Lower lobe of right lung (tissue), 2 donors: ENCODE measurements around the gene ADH7. TPM values are rescaled to one million over a fixed set of nuclear protein-coding genes. Genes with fewer than 3 reads are reported as not detected.
A peak's percentile ranks its signal among the peaks of the same experiment; 100 is the strongest.
"Not testable (repeated sequence)": the region's sequence is repeated elsewhere in the genome, so short reads cannot be mapped to it uniquely, and the experiment has no call there.

ENCODE experiments used
- ATAC-seq, 2 donors: fragments of 200-7000 bp; cut with Tn5 transposase; one replicate each; pipeline ENCODE4 v1.9.1; 2020 to 2022; ENCODE audit warnings: mild to moderate bottlenecking in 2 of 2, moderate library complexity in 2 of 2
- DNase-seq: peaks from one replicate; pipeline ENCODE4 v3.0.0-alpha.2; 2020
- H3K27ac ChIP-seq: fragments of 200-600 bp; one replicate; pipeline ENCODE4 v1.8.0; 2022
- H3K27me3 ChIP-seq: fragments of 200-600 bp; one replicate; pipeline ENCODE4 v1.8.0; 2022; ENCODE audit warnings: low read depth
- H3K36me3 ChIP-seq: fragments of 200-600 bp; one replicate; pipeline ENCODE4 v1.8.0; 2022; ENCODE audit warnings: mild to moderate bottlenecking
- H3K4me1 ChIP-seq: fragments of 200-600 bp; one replicate; pipeline ENCODE4 v1.8.0; 2022
- H3K4me3 ChIP-seq: fragments of 200-600 bp; one replicate; pipeline ENCODE4 v1.8.0; 2022; ENCODE audit warnings: mild to moderate bottlenecking
- H3K9me3 ChIP-seq: fragments of 200-600 bp; one replicate; pipeline ENCODE4 v1.8.0; 2022
- intact Hi-C: fragments of 100-400 bp; cut with DNase I; formaldehyde crosslinking; loops from one replicate; pipeline ENCODE4 v1.11.0; 2022
- total RNA-seq: library from RNA; stranded (reverse); fragmentation: NEBNext Ultra II Directional; extraction: Animal tissue kit (Norgen Biotek cat#: 25700); gene quantifications from one replicate; pipeline ENCODE4 v1.2.1, GENCODE V29; 2021
- TF ChIP-seq, protein P1 (sequence below): fragments of 200-600 bp; IDR thresholded peaks from one replicate; pipeline ENCODE4 v1.8.0; 2022; ENCODE audit warnings: antibody characterized with exemption, mild to moderate bottlenecking
- donor health status: DM: no; HTN: yes; CAD: no; lungs with severe emphysema.

ADH7 gene
- total RNA-seq, 1 donor from 2014 or later: 0.47 TPM

DNA sequence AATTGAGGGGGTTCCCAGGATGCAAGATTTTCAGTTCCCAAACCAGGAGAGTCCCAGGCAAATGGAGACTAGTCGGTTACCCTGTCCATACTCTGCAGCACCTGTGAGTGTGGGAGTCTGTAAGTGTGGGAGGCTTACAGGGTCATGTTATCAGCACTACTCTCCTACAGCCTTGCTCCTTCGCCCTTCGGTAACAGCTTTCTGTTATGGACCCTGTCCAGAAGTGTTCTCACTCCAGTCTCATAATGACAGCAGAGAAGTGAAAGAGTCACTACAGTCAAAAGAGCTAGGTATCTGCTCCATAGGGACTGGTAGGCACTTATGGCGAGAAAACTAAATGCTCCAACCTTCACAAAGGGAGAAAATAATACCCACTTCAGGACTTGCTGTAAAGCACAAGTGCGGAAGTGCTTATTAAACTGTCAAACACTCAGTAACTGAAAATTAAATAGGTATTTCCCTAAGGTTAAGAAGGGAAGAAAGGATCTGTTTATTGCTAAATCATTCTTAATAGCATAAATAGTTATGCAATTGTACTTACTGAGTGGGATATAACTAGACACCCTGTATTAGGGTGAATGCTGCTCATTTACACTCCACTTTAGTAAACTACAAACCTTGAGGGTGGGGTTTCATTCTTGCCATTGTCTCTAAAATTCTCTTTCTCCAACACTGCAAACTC, 2.7 kb upstream of the ADH7 start:
- intact Hi-C loops: no loop called here
- no peak overlapping the region for H3K4me3 ChIP-seq
- no peaks in the 10 kb centered on the region for H3K36me3 ChIP-seq
- no peaks in the 10 kb centered on the region for H3K4me1 ChIP-seq
- peak overlapping the region; percentile 25 for H3K27ac ChIP-seq
- no peaks in the 10 kb centered on the region for H3K27me3 ChIP-seq
- H3K9me3 ChIP-seq: no peaks in the 10 kb centered on the region
- DNase-seq (no peak), ATAC-seq (peak; percentile 71)
- TF ChIP-seq, protein P1, sequence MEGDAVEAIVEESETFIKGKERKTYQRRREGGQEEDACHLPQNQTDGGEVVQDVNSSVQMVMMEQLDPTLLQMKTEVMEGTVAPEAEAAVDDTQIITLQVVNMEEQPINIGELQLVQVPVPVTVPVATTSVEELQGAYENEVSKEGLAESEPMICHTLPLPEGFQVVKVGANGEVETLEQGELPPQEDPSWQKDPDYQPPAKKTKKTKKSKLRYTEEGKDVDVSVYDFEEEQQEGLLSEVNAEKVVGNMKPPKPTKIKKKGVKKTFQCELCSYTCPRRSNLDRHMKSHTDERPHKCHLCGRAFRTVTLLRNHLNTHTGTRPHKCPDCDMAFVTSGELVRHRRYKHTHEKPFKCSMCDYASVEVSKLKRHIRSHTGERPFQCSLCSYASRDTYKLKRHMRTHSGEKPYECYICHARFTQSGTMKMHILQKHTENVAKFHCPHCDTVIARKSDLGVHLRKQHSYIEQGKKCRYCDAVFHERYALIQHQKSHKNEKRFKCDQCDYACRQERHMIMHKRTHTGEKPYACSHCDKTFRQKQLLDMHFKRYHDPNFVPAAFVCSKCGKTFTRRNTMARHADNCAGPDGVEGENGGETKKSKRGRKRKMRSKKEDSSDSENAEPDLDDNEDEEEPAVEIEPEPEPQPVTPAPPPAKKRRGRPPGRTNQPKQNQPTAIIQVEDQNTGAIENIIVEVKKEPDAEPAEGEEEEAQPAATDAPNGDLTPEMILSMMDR: no peak

DNA sequence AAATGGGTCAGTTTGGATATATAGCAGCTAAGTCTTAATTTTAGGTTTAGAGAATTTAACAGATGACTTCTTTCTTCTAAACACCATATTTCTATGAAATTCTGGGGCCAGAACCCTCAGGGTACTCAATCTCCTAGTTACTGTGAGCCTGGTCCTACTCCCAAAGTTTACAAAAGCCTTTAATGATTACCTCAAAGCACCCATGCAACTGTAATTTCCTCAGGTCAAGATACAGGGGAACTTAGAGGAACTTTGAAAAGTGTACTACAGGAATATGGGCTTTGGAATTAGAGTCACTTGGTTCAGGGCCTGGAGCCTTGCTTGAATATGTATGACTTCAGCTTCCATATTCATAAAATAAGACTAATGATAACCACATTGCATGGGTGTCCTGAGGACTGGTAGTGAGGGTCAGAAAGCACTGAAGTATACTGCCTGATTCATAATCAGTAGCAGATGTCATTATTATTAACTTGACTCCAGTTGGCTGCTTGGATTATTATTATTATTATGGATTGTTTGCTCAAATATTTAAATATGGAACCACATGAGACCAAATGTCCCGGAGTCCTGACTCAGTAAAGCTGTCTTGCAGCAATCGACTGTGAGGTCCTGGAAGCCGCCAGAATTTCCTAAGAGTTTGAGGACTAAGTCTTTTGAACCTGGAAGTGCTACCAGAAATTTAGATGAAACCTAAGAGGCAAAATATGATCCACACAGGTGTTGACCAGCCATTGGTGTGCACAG, 2.0 kb upstream of the ADH7 start:
- Histone ChIP-seq H3K36me3 (no peaks in the 10 kb centered on the region), H3K9me3 (no peaks in the 10 kb centered on the region), H3K27ac (peak overlapping the region; percentile 25), H3K4me3 (no peak overlapping the region), H3K27me3 (no peaks in the 10 kb centered on the region), H3K4me1 (no peaks in the 10 kb centered on the region)
- DNase-seq (no peak), ATAC-seq (peak; percentile 11 to 51)
- intact Hi-C loops: no loop called here
- TF ChIP-seq, protein P1: no peak

DNA sequence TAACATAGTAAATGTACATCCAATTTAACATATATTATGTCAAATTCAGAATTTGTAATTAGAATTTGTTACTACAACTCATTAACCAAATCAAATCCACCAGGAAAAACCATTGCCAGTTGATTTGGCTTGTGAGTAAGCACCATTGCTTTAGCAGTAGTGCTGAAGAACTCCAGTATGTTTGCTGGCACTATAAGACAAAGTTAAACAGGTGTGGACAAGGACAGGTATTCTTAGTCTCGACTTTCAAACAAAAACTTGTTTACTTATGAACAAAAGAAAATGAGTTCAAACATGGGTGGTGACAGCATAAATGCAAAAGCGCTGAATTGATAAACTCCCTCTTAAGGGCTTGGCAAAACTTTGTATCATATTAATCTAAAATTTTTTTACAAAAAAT, 1.3 kb upstream of the ADH7 start:
- H3K4me3 ChIP-seq: no peak overlapping the region
- TF ChIP-seq, protein P1: no peak
- H3K27ac ChIP-seq: no peak overlapping the region
- H3K4me1 ChIP-seq: no peaks in the 10 kb centered on the region
- H3K9me3 ChIP-seq: no peaks in the 10 kb centered on the region
- H3K36me3 ChIP-seq: no peaks in the 10 kb centered on the region
- DNase-seq (no peak), ATAC-seq (peak in 1 of 2 donors; percentile 40)
- intact Hi-C loops: no loop called here
- H3K27me3 ChIP-seq: no peaks in the 10 kb centered on the region

DNA sequence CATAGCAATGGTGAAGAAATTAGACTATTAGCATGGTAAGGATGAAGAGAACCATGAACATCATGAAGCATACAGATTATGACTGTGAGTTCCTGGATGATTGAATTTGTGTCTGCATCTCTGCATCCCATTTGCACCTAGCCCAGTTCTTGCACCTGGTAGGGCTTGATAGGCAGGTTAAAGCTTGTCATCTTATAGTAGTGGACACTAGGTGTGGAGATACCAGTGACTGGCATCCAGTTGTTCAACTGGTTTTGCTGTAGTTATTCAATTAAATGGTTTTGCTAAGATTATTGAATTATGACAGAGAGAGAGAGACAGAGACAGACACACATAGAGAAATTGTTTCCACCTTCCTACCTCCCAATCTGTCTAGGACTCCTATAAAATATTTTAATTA, 5.0 kb downstream of the ADH7 start:
- H3K27me3 ChIP-seq: no peaks in the 10 kb centered on the region
- H3K27ac ChIP-seq: no peak overlapping the region
- H3K4me3 ChIP-seq: no peak overlapping the region
- DNase-seq: no peak
- no peak for ATAC-seq
- TF ChIP-seq, protein P1: no peak
- no peaks in the 10 kb centered on the region for H3K9me3 ChIP-seq
- no peaks in the 10 kb centered on the region for H3K4me1 ChIP-seq
- H3K36me3 ChIP-seq: no peaks in the 10 kb centered on the region
- intact Hi-C loops: no loop called here

DNA sequence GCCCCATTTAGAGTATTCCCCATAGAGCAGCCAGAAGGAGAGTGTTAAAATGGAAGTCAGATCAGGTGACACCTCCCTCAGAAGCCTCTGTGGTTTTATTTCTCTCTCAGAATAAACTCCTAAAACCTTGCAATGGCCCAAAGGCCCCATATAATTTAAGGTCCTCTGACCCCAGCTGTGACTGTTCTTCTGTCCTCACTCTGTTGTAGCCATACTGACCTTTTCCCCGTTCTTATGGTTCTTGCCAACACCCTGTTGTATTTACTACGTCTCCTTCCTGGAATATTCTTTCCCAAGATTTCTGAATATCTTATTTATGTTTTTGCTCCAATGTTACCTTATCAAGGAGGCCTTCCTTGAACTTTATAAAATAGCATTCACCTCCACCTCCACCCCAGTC, 18.0 kb downstream of the ADH7 start:
- no peaks in the 10 kb centered on the region for H3K4me1 ChIP-seq
- H3K4me3 ChIP-seq: no peak overlapping the region
- no peak for ATAC-seq
- TF ChIP-seq, protein P1: no peak
- no peaks in the 10 kb centered on the region for H3K27me3 ChIP-seq
- H3K9me3 ChIP-seq: no peaks in the 10 kb centered on the region
- no peak for DNase-seq
- no peaks in the 10 kb centered on the region for H3K36me3 ChIP-seq
- no peak overlapping the region for H3K27ac ChIP-seq
- intact Hi-C loops: no loop called here

DNA sequence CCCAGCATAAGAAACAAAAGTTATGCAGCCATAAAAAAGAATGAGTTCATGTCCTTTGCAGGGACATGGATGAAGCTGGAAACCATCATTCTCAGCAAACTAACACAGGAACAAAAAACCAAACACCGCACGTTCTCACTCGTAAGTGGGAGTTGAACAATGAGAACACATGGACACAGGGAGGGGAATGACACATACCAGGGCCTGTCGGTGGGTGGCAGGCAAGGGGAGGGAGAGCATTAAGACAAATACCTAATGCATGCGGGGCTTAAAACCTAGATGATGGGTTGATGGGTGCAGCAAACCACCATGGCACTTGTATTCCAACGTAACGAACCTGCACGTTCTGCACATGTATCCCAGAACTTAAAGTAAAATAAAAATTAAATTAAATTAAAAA, 19.4 kb downstream of the ADH7 start:
- H3K4me1 ChIP-seq, H3K27me3 ChIP-seq, H3K27ac ChIP-seq, H3K9me3 ChIP-seq, DNase-seq, ATAC-seq, intact Hi-C loops, H3K36me3 ChIP-seq, H3K4me3 ChIP-seq: not testable (repeated sequence)

DNA sequence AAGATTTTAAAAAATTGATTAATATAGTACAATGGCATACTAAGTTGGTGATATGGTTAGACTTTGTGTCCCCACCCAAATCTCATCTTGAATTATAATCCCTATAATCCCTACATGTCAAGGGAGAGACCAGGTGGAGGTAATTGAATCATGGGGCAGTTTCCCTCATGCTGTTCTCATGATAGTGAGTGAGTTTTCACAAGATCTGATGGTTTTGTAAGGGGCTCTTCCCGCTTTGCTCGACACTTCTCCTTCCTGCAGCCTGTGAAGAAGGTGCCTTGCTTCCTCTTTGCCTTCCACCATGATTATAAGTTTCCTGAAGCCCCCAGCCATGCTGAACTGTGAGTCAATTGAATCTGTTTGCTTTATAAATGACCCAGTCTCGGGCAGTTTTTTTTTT, 20.2 kb downstream of the ADH7 start:
- H3K27ac ChIP-seq, DNase-seq, intact Hi-C loops, ATAC-seq, H3K27me3 ChIP-seq, H3K9me3 ChIP-seq, H3K4me1 ChIP-seq, H3K36me3 ChIP-seq, H3K4me3 ChIP-seq: not testable (repeated sequence)
